ENCODE results near the gene CNGB1. TPM values are rescaled to one million over a fixed set of nuclear protein-coding genes. Genes with fewer than 3 reads are reported as not detected.
A peak's percentile ranks its signal among the peaks of the same experiment; 100 is the strongest.
"Not testable (repeated sequence)": the region's sequence is repeated elsewhere in the genome, so short reads cannot be mapped to it uniquely, and the experiment has no call there.

The CNGB1 gene
- total RNA-seq, 1 experiment from 2014 or later, result not detected

DNA sequence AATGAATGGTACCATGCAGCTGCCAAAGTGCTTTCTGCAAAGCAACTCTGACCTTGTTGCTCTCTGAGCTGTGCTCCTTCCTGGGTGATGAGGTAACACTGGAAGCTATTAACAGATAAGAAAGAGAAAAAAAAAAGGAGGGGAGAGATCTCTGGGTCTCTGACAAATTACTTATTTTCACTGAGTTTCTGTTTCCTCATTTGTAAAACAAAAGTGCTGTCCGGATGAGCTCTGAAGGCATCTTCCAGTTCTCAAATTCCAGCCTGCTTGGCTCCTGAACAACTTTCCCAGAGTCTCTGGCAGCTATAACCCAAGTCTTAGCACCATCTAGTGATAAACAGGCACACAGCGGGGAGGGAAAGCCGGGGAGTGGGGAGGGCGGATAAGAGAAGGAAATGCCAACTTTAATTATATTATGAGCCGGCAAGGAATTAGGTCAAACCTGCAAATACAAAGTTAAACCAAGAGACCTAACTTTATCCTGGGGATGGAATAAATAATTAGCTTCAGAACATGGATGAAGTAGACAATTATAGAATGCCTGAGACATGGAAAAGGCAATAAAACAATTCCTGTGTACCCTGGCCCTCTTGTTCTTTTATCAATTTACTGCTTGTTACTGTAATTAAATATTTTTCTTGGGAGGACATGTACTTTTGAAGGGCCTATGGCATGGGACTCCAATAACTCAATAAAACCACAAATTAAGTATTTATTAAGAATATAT lies 107.3 kb downstream of the CNGB1 start:
- peak; percentile 81 for DNase-seq (ENCODE audit: low read depth)

GRCh38 chr16:57862698-57863433 lies 108.1 kb downstream of the CNGB1 start:
- peak; percentile 89 for DNase-seq (ENCODE audit: low read depth)

DNA sequence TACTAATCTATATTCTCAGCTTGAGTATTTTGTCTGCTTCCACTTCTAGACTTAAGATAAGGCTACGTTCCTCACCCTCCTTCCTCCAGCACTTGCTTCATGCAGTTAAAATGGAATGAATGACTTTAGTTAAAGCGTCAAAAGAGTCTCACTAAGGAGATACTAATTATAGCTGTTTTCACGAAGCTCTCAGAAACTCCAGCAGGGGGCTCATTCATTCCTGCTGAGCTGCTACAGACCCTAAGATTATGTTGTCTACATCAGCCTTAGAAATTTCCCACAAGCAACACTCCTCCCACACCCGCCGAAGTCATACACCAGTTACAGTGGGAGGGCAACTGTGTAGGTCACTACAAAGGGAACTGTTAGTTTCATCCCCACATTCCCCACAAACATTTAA lies 111.6 kb downstream of the CNGB1 start:
- DNase-seq (ENCODE audit: low read depth), result peak; percentile 48

- DNase-seq (ENCODE audit: low read depth), result no peak
Observed at GRCh38 chr16:57858635-57859034, 112.3 kb downstream of the CNGB1 start.

DNA sequence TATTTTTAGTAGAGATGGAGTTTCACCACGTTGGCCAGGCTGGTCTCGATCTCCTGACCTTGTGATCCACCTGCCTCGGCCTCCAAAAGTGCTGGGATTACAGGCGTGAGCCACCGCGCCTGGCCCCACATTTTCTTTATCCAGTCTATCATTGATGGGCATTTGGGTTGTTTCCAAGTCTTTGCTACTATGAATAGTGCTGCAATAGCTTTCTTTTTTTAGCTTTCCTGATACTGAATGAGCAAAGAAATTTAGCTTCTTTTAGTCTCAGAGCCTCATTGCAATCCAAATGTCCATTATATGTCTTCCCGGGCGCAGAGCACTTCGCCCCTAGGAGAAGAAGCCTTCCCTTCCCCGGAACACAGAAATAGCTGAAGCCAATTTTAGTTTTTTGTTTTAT lies 112.9 kb downstream of the CNGB1 start:
- not testable (repeated sequence) for DNase-seq (ENCODE audit: low read depth)

DNA sequence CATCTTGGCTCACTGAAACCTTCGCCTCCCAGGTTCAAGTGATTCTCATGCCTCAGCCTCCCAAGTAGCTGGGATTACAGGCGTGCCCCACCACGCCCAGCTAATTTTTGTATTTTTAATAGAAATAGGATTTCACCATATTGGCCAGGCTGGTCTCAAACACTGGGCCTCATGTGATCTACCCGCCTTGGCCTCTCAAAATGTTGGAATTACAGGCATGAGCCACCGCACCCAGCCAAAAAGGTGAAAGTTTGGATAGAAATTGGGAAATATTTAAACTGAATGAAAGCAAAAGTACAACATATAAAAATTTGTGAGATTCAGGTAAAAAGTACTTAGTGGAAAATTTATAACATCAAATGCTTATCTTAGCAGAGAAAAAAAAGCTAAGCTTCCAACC lies 115.7 kb downstream of the CNGB1 start:
- no peak for DNase-seq (ENCODE audit: low read depth)

- no peak for DNase-seq (ENCODE audit: low read depth)
Observed at GRCh38 chr16:57852189-57852588, 118.7 kb downstream of the CNGB1 start.

DNA sequence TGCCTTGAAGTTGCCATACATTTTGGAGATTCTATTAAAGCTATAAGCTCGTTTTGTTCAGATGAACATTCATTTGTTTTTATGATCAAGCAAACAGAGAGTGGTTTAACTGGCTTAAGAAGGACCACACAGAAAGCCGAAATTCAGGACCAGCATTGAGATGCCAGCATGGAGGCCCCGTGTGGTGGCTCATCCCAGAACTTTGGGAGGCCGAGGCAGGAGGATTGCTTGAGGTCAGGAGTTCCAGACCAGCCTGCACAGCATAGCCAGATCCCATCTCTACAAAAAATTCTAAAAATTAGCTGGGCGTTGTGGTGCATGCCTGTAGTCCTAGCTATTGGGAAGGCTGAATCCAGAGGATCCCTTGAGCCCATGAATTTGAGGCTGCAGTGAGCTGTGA lies 122.7 kb downstream of the CNGB1 start:
- no peak for DNase-seq (ENCODE audit: low read depth)

- not testable (repeated sequence) for DNase-seq (ENCODE audit: low read depth)
Observed at GRCh38 chr16:57846931-57847330, 124.0 kb downstream of the CNGB1 start.

GRCh38 chr16:57846078-57846697 lies 124.7 kb downstream of the CNGB1 start:
- DNase-seq (ENCODE audit: low read depth), result no peak

- no peak for DNase-seq (ENCODE audit: low read depth)
Observed at GRCh38 chr16:57845115-57845514, 125.8 kb downstream of the CNGB1 start.

DNA sequence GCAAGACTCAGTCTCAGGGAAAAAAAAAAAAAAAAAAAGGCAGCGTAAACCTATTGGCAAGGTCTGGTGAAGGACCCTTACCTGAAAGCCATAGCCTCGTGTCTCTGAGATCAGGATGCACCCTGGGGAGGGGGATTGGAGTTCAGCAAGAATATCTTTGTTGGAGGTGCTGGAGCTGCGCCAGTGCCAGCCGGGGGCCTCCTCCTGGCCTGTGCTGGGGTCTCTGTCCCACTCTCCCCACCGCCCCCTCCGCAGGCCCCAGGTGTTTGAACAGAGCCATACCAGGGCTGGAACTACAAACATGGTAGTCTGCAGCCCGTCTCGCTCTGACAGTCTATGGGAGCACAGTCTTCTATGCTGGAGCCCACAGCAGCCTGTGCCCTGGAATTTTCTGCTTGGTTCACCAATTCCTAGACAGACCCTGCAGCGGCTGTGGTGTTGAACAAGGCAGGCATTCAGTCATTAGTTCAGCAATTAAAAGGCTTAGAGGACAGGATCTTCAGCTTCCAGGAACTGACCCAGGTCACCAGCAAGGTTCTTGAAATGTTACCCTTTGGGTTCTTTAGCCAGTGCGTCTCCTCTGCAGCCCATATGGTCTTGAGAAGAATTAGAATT lies 126.4 kb downstream of the CNGB1 start:
- no peak for DNase-seq (ENCODE audit: low read depth)

DNA sequence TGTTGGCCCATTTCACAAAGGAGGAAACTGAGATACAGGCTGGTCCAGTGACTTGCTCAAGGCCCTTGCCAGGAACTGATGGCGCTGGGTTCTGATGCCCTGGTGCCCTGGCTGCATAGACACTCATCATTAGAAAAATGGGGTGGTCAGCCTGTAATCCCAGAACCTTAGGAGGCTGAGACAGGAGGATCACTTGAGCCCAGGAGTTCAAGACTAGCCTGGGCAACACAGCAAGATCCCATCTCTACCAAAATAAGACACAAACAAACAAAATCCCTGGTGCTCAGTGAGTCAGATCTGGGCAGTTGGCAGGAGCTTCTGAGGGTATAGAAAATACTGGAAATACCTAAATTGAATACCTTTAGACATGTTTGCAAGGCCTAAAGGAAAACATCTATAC lies 127.5 kb downstream of the CNGB1 start:
- no peak for DNase-seq (ENCODE audit: low read depth)

DNA sequence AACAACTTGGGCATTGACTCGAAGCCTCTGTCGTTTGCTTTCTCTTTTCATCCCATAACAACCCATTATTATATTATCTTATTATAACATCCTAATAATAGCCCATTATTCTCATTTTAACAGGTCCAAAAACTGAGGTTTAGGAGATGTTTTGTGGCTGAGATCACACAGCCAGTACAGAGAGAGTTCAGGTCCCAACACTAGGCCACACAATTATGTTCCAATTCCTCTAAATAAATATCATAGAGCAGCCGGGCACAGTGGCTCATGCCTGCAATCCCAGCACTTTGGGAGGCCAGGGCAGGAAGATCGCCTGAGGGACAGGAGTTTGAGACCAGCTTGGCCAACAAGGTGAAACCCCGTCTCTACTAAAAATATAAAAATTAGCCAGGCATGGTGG lies 128.3 kb downstream of the CNGB1 start:
- no peak for DNase-seq (ENCODE audit: low read depth)

GRCh38 chr16:57840833-57841232 lies 130.1 kb downstream of the CNGB1 start:
- DNase-seq (ENCODE audit: low read depth), result no peak

GRCh38 chr16:57838161-57838560 lies 132.8 kb downstream of the CNGB1 start:
- no peak for DNase-seq (ENCODE audit: low read depth)

DNA sequence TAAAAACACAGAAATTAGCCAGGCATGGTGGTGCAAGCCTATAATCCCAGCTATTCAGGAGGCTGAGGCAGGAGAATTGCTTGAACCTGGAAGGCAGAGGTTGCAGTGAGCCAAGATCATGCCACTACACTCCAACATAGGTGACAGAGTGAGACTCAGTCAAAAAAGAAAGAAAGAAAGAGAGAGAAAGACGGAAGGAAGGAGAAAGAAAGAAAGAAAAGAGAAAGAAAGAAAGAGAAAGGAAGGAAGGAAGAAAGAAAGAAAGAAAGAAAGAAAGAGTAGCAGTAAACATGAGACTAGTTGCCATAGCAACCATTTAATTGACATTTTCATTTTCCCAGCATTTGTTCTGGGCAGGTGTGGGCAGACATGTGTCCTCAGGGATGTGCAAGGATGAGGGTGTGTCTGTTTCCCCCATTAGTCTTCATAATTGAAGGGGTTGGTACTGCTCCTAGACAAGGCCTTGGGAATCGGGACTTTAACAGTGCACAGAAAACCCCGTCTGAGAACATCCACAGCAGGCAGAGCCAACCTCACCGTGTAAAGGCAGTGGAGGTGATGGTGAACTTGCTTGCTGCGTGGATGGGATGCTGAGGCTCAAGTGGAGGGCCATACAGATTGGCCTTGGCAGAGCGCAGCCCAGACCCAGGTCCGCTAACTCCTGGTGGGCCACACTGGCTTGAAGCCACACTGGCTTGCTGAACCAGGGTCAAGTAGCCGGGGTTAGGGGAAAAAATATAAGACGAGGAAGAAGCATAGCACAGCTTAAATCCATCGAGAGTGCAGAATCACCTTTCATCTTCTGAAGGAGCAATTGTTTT lies 133.4 kb downstream of the CNGB1 start:
- no peak for DNase-seq (ENCODE audit: low read depth)

- peak; percentile 82 for DNase-seq (ENCODE audit: low read depth)
Observed at GRCh38 chr16:57835439-57835838, 135.5 kb downstream of the CNGB1 start.

DNA sequence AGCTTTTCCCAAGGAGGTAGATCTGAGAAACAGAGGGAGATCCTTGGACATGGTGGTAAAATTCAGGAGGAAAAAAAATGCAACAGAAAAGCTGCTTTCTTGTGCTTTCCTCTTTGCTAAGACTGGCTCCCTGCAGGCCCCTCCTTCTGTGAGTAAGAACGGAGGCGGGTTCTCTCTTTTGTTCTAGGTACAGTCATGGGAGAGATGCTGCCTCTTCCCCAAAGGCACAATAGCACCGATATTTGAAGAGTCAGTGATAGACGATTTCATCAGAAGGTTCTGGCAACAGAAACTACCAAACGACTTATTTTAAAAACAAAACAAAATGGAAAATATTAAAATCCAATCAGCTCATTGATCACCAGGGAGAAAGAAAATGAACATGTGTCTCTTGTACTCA lies 136.0 kb downstream of the CNGB1 start:
- no peak for DNase-seq (ENCODE audit: low read depth)

Data from LHCN-M2 (cell line).